SK-N-MC (cell line): Measurements from ENCODE around the gene PALB2.

ENCODE experiments used
- EZH2 ChIP-seq: fragments of 200-600 bp; sonication (generic); IDR thresholded peaks from one replicate; pipeline ENCODE4 v1.6.1; 2017; ENCODE audit warnings: antibody characterized with exemption
- POLR2AphosphoS5 ChIP-seq: IDR thresholded peaks from 2 replicates; pipeline ENCODE4 v1.6.1; 2012; ENCODE audit warnings: mild to moderate bottlenecking, low read depth, low read length, borderline replicate concordance

DNA sequence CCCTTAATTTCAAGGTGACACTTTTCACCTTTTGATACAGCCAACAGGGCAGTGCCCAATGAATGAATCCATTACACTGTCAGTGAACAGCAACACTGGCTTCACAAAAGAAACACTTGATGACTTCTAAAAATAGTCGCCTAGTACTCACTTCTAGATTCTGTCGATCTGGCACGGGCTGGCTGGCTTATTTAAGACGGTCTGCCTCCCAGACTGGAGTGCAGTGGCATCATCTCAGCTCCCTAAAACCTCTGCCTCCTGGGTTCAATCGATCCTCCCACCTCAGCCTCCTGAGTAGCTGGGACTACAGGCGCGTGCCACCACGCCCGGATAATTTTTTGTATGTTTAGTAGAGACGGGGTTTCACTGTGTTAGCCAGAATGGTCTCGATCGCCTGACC, 46.9 kb downstream of the PALB2 start:
- TF ChIP-seq EZH2 (no peak), POLR2AphosphoS5 (no peak)
